ENCODE results near the gene ADGRF1.
"Not testable (repeated sequence)": the region's sequence is repeated elsewhere in the genome, so short reads cannot be mapped to it uniquely, and the experiment has no call there.

Gene ADGRF1

DNA sequence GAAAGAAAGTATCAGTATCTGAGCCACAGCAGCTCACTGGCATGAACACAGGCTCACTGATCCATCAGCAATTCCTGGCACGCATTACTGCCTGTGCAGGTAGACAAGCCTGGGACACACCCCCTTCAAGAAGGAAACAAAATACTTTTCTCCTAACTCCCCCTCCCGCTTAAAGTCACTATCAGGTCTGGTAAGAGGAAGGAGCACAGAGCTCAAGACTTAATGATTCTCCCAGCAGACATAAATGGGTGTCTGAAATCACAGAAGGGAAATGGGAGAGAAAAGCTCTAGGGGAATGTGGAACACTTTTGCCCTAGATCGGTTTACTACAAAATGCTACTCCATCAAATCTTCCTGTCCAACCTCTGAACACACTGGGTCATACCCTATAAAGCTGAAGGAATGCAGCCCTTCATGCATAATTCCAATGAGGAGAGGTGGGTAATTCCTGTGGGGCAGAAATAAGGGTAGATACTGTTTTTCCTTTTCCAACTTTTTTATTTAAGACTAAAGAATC, at the start of gene ADGRF1:
ADGRF1 (minus strand) TSS at position 58 of the 517 bp plus-strand sequence. CDS start 13,271 bp downstream, outside the sequence.
- DNase-seq (no peak), ATAC-seq (no peak)

DNA sequence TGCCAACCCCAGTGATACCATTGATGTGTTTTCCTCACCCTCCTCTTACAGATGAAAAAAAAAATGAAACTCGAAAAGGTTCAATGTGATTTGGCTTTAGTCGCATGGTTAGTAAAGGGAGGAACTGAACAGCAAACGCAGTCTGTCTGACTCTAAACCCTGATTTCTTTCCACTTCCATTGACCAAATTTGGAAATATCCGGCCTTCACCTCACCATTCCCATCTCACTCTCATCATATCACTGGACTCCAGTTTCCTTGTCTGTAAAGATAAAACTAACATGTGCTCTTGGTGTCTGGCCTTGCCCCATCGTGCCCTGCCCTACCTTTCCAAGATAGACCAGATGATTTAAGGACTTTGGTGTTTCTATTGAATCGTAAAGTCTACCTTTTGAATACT, 48.7 kb upstream of the ADGRF1 start:
- ATAC-seq (no peak), DNase-seq (no peak)

DNA sequence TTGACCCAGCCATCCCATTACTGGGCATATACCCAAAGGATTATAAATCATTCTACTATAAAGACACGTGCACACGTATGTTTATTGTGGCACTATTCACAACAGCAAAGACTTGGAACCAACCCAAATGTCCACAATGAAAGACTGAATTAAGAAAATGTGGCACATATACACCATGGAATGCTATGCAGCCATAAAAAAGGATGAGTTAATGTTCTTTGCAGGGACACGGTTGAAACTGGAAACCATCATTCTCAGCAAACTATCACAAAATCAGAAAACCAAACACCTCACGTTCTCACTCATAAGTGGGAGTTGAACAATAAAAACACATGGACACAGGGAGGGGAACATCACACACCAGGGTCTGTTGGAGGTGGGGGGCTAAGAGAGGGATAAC, 47.3 kb upstream of the ADGRF1 start:
- ATAC-seq = not testable (repeated sequence)

DNA sequence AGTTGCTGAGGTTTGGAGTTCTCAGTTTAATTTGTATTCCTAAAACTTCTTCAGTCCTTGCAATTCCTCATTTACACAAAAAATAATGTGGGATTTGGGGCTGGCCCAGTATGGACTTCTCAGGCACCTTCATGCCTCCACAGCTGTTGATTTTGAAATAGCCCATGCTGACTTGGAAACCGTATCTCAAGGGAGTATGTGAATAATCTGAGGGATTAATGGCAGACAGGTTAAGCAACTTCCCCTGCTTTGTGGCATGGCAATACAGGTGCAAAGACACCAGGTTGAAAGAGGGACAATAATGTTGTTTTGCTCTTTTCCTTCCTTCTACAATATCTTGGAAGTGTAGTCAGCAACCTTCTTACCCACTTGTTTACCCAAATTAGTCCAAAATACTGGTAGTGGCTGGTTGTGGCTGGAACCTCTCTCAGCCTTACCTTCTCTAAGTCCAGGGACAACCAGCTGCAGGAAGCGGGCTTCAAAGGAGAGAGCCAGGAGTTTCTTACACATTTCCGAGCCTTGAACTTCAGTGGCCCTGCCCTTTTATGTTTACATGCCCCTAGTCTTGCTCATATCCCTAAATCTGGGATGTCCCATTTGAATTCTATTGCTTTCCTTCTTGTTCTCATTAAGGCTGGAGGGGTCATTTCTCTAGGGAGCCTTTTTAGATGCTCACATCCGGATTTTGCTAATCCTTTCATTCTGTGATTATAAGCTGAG, 44.1 kb upstream of the ADGRF1 start:
- DNase-seq (no peak), ATAC-seq (no peak)

More for the DNA sequence above, 47.3 kb upstream of the ADGRF1 start:
- not testable (repeated sequence) for DNase-seq

DNA sequence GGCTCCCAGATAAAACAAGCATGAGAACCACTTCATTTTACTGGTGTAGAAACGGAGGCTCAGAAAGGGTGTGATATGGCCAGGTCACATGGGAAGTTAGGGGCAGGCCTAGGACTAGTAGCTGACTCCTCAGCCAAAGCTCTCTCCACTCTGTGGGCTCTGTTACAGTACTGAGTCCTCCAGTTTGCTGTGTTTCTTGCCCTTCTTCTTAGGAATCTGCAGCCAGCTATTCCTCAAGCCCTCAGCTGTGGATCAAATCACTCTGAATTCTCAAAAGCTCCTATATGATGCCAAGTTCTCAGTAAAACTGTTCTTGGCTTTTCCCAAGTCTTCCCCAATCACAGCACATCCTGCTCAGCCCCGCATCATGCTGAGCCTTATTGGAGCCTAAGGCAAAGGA, 42.5 kb upstream of the ADGRF1 start:
- ATAC-seq (no peak), DNase-seq (no peak)

DNA sequence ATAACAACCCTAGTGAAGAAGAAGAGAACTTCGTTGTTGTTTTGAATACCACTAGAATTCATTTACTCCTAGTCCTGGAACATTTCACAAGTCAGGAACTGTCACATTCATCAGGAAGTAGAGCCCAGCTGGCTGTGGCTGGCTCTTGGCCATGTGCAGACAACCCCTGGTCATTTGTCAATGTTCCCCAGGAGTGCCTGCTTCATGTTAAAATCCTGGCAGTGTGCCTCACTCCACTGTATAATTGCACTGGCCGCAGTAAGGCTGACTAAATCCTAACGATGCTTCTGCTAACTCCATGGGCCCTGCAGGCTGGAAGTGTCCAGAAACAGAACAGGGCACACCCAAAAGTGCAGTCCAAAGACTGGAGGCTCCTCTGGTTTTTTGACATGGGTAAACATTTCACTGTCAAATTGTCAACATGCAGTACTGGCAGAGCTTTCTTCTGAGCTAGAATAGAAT, 41.5 kb upstream of the ADGRF1 start:
- no peak for DNase-seq

DNA sequence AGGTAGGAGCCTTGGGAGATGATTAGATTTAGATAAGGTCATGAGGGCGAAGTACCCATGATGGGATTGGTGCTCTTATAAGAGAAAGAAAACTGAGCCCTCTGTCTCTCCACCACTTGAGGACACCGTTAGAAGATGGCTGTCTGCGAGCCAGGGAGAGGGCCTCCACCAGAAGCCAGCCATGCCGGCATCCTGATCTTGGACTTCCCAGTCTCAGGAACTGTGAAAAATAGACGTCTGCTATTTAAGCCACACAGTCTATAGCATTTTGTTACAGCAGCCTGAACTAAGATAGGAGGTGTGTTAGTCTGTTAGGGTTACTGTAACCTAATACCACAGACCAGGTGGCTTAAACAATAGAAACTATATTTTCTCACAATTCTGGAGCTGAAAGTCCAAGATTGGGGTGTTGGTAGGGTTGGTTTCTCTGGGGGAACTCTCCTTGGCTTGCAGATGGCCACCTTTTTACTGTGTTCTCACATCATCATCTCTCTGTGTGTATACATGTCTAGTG, 38.0 kb upstream of the ADGRF1 start:
- no peak for DNase-seq
- ATAC-seq = no peak

More for the DNA sequence above, 41.5 kb upstream of the ADGRF1 start:
- ATAC-seq = no peak

DNA sequence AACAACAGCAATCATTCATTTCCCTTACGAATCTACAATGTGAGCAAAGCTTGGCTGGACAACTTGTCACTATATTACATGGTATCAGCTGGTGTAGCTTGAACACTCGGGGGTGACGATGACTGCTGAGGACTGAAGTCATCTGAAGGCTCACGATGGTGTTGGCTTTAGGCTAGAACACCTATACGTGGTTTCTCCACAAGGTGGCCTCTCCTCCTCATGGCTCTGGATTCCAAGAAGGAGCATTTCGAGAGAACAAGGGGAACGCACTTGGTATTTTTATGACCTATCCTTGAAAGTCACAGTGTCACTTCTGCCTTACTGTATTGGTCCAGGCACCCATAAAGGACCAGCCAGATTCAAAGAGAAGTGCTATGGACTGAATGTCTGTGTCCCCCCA, 37.5 kb upstream of the ADGRF1 start:
- ATAC-seq (no peak), DNase-seq (no peak)

DNA sequence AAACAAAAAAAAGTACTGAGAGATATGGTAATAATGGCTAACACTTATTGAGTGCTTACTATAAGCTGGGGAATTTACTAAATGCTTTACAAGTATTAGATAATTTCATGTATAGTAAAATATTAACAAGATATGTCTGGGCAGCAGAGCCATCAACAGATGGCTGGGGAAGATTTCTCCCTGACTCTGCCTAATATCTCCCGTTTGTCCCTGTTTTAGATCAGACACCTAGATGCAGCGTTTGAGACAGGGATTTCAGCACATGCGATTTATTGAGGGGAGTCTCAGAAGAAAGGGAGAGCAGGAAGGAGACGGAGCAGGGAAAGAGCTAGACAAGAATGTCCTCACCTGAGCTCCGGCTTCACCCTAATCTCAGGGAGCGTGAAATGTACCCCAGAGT, 36.9 kb upstream of the ADGRF1 start:
- ATAC-seq (no peak), DNase-seq (no peak)

DNA sequence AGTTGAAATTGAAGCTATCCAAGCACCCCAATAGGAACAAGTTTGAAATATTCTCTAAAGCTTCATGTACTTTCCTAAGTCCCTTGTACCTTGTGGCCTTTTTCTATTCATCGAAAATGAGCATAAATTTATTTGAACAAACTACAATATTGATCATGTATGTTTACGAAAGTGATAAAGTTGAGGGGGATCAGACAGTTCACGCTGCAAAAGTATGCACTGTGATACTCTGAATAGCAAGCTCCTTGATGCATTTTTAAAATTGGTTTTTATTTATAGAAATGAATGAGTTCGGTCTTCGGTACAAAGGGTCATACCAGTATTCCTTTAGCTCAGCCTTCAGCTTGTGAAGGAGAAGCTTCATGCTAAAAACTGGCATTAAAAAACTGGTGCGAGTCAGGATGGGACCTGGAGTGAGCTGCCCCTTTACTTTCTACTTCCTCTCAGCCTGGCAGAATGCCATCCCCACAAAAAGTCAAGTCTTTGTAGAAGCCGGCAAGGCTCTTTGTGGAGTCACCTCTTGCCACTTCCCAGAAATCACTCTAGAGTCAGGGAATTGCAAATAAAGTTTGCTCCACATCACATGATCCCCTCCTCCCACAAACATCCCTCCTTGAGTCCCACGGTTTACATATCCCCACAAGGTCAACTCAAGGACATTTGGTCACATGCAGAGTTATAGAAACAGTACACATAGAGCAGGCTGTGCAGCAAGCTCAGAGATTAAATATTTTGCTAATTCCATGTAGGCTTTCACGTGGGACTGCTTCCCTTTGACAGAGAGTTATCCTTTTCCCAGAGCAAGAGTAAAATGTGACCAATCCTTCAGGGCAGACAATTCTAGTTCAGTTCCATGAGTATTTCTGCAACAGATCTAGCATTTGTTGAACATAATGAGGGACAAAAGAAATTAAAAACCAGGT, 34.6 kb upstream of the ADGRF1 start:
- ATAC-seq = no peak
- DNase-seq = no peak

DNA sequence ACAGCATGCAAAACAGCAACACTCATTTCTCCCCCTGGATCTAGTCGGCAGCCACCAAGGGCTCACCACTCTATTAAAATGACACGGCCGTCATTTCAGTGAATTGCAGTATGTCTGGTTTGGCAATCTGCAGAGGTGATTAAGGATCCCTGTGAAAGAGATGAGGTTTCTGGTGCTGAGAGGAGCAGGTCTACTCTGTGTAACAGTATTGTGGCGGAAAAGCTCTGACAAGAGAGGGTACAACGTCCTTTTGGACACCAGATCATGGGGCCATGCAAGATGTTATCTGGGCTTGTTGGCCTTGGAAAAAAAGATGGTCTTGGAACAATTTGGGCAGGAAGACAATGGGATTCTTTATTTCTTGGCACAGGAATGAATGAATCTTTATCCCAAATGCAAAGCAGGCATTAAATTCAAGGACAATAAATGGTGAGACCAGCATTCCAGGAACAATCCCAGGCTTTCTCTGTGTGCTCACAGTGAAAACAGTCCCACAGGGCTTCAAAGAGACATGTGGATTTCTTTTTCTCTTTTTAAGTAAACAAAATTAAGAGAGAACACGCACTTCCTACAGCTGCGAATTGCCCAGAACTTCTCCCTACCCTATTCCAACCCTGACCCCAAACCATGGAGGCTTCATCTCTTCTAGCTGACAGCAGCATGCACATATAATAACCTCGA, 33.7 kb upstream of the ADGRF1 start:
- no peak for DNase-seq
- ATAC-seq = no peak

DNA sequence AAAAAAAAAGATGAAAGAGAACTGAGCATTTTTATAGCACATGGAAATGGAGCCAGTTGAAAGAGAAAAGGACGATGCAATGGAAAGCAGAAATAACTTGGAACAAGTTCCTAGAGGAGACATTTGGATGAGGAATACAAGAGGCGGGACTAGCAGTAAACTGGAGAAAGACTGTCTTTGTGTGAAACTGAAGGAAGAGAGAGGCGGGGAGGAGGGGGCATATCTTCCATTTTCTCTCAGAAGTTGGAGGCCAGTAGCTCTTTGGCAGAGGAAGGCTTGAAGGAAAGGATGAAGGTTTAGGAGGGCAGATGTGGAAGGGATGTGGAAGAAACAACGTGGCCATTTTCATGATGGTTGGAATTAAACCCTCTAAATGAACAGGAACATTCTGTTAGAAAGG, 33.0 kb upstream of the ADGRF1 start:
- DNase-seq (no peak), ATAC-seq (no peak)

DNA sequence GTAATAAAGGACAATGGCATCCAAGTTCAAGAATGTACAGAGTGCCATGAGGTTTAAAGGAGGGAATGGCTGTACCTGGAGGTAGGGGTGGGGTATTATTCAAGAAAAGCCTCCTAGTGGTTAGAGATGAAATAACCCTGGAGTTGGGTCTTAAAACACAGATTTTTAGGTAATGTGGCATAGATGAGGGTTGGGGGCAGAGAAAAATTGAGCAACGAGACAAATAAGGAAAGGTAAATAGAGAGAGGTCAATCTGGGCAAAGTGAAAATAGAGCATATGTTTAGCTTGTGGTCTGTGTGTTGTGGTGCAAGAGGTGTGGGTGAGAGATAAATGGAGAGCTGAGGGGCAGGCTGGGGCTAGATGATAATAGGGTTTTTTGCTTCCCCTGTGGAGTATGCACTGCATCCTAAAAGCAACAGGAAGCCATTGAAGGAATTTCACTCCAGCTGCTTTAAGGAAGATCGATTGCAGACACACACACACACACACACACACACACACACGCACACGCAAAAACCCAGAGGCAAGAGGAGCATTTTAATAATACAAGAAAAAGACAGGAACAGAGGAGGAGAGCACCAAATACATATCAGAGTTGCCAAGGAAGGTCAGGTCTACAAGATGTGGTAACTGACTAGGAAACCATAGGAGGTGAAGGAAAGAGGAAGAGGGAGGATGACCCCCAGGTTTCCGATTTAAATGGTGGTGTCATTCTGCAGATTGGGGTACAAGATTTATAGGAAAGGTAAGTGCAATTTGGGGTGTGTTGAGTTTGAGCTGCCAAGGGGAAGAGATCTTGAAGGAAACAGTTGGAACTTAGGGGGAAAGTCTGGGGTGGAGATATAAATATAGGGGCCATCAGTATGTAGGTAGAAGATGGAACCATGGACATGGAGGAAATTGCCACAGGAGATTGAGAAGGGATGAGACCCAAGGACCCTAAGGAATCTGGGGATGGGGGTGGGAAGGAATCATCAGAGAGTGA, 31.3 kb upstream of the ADGRF1 start:
- no peak for DNase-seq
- no peak for ATAC-seq

DNA sequence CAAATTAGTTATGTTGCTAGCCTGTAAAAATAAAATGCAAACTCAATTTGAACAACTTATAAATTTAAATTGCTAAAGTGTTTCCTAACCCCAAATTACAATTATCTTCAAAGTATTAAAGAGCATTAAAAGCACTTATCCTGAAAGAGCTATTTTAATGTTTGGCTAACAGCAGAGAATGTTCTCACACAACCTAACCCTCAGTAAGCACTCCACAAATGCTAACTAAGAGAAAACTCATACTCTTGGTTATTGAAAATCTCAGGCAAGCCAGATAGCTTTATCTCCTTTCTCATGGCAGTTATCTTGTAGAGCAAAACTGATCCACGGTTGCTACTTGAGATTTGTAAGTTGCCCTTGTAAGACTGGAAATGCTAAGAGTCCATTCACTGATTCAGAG, 30.5 kb upstream of the ADGRF1 start:
- DNase-seq (no peak), ATAC-seq (no peak)

DNA sequence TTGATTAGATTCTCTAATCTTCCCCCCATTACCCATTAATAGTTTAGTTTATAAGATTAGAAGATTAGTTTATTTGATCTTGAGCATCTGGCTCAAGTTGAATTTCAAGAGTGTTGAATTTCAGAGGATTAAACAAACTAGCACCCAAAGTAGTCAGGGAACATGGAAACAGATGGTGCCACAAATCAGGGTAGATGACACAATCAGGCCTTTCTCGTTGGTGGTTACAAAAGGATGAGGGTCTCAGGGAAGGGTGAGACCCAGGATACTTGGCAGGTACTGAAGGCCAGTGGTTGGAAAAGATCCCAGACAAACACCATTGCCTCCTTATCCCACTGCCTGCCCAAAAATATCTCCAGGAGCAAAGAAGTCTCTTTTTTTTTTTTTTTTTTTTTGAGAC, 29.5 kb upstream of the ADGRF1 start:
- DNase-seq (no peak), ATAC-seq (no peak)

DNA sequence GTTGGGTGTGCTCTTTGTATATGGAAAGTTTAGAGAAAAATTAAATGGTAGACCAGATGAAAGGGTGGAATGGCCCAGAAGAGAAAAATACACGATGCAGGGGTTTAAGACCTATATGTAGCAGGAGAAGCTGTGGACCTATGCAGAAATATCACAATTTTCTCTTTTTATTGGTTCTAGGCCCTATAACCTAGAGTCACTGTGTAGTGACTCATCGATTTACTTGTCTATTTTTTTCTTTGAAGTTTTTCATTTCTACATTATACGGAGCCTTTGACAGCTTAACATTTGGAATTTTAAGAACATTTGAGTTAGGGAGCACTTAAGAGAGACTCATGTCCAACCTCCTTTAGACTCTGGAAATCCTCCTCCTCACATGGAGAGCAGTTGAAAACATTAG, 28.3 kb upstream of the ADGRF1 start:
- DNase-seq (no peak), ATAC-seq (no peak)

DNA sequence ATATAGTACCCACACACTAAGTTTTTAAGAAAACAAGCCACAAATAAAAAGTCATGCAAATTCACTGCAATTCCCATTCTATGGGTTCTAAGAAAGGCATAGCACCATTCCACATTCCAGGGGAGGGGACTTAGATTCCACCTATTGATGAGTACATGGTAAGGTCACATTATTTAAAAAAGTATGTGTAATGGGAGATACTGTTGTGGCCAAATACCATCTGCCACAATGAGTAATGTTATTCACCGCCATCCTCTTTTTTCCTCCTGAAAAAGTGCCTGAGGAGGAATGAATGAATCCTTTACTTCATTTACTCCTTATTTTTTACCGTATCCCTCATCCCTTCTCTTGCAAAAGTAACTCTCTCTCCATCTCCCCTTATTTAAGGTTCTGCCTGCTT, 27.0 kb upstream of the ADGRF1 start:
- DNase-seq = no peak
- no peak for ATAC-seq

DNA sequence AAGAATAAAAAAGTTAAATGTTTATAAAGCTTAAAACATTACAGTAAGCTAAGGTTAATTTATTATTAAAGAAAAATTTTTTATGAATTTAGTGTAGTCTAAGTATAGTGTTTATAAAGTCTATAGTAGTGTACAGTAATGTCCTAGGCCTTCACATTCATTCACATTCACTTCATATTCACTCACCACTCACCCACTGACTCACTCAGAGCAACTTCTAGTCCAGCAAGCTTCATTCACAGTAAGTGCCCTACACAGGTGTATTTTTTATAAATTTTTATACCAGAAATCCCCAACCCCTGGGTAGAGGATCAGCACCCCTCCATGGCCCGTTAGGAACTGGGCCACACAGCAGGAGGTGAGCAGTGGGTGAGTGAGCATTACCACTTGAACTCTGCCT, 24.3 kb upstream of the ADGRF1 start:
- DNase-seq (no peak), ATAC-seq (no peak)

DNA sequence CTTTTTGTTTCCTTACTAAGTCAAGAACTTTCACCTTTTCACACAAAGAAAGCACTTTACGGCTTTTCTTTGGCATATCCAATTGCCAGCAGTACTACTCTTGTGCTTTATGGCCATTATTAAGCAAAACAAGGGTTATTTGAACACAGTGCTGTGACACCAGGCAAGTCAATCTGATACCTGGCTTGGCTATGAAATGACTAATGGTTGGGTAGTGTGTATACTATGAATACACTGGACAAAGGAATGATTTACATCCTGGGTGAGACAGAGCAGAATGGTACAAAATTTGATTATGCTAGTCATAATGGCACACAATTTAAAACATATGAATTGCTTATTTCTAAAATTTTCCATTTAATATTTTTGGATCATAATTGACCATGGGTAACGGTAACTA, 22.1 kb upstream of the ADGRF1 start:
- DNase-seq (no peak), ATAC-seq (no peak)

DNA sequence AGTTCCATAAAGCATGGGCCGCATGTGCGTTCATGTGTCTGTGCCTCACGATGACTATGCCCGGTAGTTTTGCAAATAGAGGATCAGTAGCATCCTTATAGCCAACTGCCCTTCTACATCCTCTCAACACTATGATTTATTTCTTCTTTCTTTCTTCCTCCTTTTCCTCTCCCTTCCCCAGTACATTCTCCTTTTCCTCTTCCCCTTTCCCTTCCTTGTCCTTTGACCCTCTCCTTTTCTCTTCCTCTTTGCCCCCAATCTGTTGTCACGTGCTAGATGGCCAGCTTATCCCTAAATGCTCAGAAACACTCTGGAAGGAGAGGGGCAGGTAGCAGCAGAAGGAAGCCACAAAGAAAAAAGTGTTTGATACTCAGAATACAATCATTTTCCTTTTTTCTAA, 20.2 kb upstream of the ADGRF1 start:
- no peak for DNase-seq
- no peak for ATAC-seq

Data from stimulated activated naive CD8-positive, alpha-beta T cell treated with anti-CD3 and anti-CD28 coated beads, Interleukin-15, Interleukin-2, amounts not matched to agents 100 U/mL and 50 U/mL, for 24 hours (primary cell).